HepG2 (cell line): ENCODE measurements around the gene MOB3C. TPM values are rescaled to one million over a fixed set of nuclear protein-coding genes. Genes with fewer than 3 reads are reported as not detected.

Experiments used
- ATAC-seq: fragments of 200-7000 bp; cut with Tn5 transposase; 3 replicates; pipeline ENCODE4 v1.9.1; 2020; ENCODE audit warnings: mild to moderate bottlenecking, moderate library complexity
- BruUV-seq: library from RNA; stranded (reverse); fragments of 400-500 nt; replicated peaks from 2 replicates; lab custom pipeline; 2021; lab: Mats Ljungman, UMichigan
- CTCF ChIA-PET: fragments of 300-600 bp; formaldehyde crosslinking; extraction: SDS; loops from one replicate; lab custom pipeline; 2021; ENCODE audit warnings: low total read pairs, inconsistent platforms, low intra/inter-chr PET ratio; lab: Yijun Ruan, JAX
- POLR2A ChIA-PET: fragments of 350-600 bp; sonication (Branson Sonifier 250); formaldehyde crosslinking; loops from one replicate; lab custom pipeline; 2020; ENCODE audit warnings: antibody characterized with exemption, inconsistent platforms; lab: Yijun Ruan, JAX
- DNase-seq: peaks from one replicate; pipeline ENCODE4 v3.0.0-alpha.2; 2015; ENCODE audit warnings: low spot score
- FAIRE-seq: peaks from 3 replicates; lab custom pipeline; 2011; peaks lifted over from hg19 to GRCh38; lab: Jason Lieb, UNC
- H2AFZ ChIP-seq: one replicate; pipeline ENCODE4 v1.6.1; 2011; ENCODE audit warnings: low read length, inconsistent platforms
- H3K27ac ChIP-seq: fragments of 300-600 bp; 3 replicates; pipeline ENCODE4 v1.8.0; 2011; ENCODE audit warnings: mixed run types, mild to moderate bottlenecking, mixed read lengths, low read length, inconsistent platforms; ENCODE audit not compliant: insufficient read depth; ENCODE audit errors: extremely low read length
- H3K27me3 ChIP-seq, 2 experiments: fragments of 200-600 bp in 1 of 2; 2 replicates in 1 of 2; 3 replicates in 1 of 2; pipeline versions ENCODE4 v1.6.0 to v1.8.0; 2011; ENCODE audit warnings: low read length in 2 of 2, mild to moderate bottlenecking in 2 of 2, moderate library complexity in 2 of 2, inconsistent platforms in 1 of 2; ENCODE audit not compliant: insufficient read depth in 2 of 2, control insufficient read depth in 1 of 2
- H3K36me3 ChIP-seq, 2 experiments: fragments of 200-600 bp in 1 of 2; replicated peaks in 1 of 2; 2 replicates in 1 of 2; 3 replicates in 1 of 2; pipeline versions ENCODE4 v1.5.1 to v1.8.0; 2011; ENCODE audit warnings: low read length in 2 of 2, inconsistent platforms in 1 of 2; ENCODE audit not compliant: insufficient read depth in 2 of 2, control insufficient read depth in 1 of 2
- H3K4me1 ChIP-seq: 2 replicates; pipeline ENCODE4 v1.5.1; 2012; ENCODE audit warnings: low read length, inconsistent platforms; ENCODE audit not compliant: insufficient read depth
- H3K4me2 ChIP-seq: 2 replicates; pipeline ENCODE4 v1.6.0; 2011; ENCODE audit warnings: low read depth, low read length, inconsistent platforms
- H3K4me3 ChIP-seq, 3 experiments: fragments of 200-600 bp in 1 of 3; sonication (generic), shearing (Covaris generic) in 1 of 3; replicated peaks in 1 of 3; 2 replicates each; pipeline ENCODE4 v1.5.1; 2011 to 2016; ENCODE audit warnings: low read length in 3 of 3, inconsistent platforms in 2 of 3, low read depth in 2 of 3, mild to moderate bottlenecking in 2 of 3, control low read depth in 1 of 3, mixed read lengths in 1 of 3; ENCODE audit not compliant: insufficient read depth in 1 of 3
- H3K79me2 ChIP-seq: one replicate; pipeline ENCODE4 v1.6.1; 2011; ENCODE audit warnings: low read length, inconsistent platforms; ENCODE audit not compliant: insufficient read depth
- H3K9ac ChIP-seq: 2 replicates; pipeline ENCODE4 v1.6.0; 2011; ENCODE audit warnings: mild to moderate bottlenecking, low read depth, low read length, inconsistent platforms; ENCODE audit not compliant: insufficient read depth
- H3K9me3 ChIP-seq: 2 replicates; pipeline ENCODE4 v1.5.1; 2012; ENCODE audit warnings: mild to moderate bottlenecking, low read length
- H4K20me1 ChIP-seq: 2 replicates; pipeline ENCODE4 v1.6.0; 2011; ENCODE audit warnings: inconsistent platforms, mild to moderate bottlenecking, low read length, moderate library complexity; ENCODE audit not compliant: insufficient read depth
- CAMTA2 ChIP-seq: sonication (generic); formaldehyde crosslinking; IDR thresholded peaks from 2 replicates; pipeline ENCODE4 v1.4.0; 2020; ENCODE audit warnings: mild to moderate bottlenecking, missing genetic modification reagents, borderline replicate concordance
- CBFB ChIP-seq: sonication (generic); formaldehyde crosslinking; IDR thresholded peaks from 2 replicates; pipeline ENCODE4 v1.4.0; 2020; ENCODE audit warnings: missing genetic modification reagents
- CBX1 ChIP-seq: IDR thresholded peaks from one replicate; pipeline ENCODE4 v1.6.1; 2016; ENCODE audit warnings: antibody characterized with exemption, low read depth
- HMG20B ChIP-seq: conservative IDR thresholded peaks from 2 replicates; pipeline ENCODE4 v1.6.1; 2016; ENCODE audit warnings: missing genetic modification reagents, missing compliant biosample characterization
- IRX3 ChIP-seq: sonication (generic); formaldehyde crosslinking; IDR thresholded peaks from 2 replicates; pipeline ENCODE4 v1.8.1; 2023; ENCODE audit warnings: mild to moderate bottlenecking, low read depth, missing genetic modification reagents, borderline replicate concordance
- ISX ChIP-seq: sonication (generic); formaldehyde crosslinking; conservative IDR thresholded peaks from 2 replicates; pipeline ENCODE4 v1.5.0; 2020; ENCODE audit warnings: missing genetic modification reagents
- ZFP37 ChIP-seq: sonication (generic); formaldehyde crosslinking; IDR thresholded peaks from 2 replicates; pipeline ENCODE4 v1.4.0; 2020; ENCODE audit warnings: missing genetic modification reagents, borderline replicate concordance
- ZMAT3 ChIP-seq: sonication (generic); formaldehyde crosslinking; conservative IDR thresholded peaks from 2 replicates; pipeline ENCODE4 v1.7.0; 2021; ENCODE audit warnings: missing genetic modification reagents
- ZNF546 ChIP-seq: sonication (generic); formaldehyde crosslinking; conservative IDR thresholded peaks from 2 replicates; pipeline ENCODE4 v1.8.1; 2023; ENCODE audit warnings: mild to moderate bottlenecking, missing genetic modification reagents
- ZNF598 ChIP-seq: sonication (generic); formaldehyde crosslinking; IDR thresholded peaks from 2 replicates; pipeline ENCODE4 v1.5.1; 2020; ENCODE audit warnings: mild to moderate bottlenecking, missing genetic modification reagents, borderline replicate concordance
- in situ Hi-C: cut with HindIII; loops from 2 replicates; pipeline ENCODE4 v1.10.0; 2017; ENCODE audit warnings: low pct_unique_long_range_greater_than_20kb; ENCODE audit not compliant: extremely low pct_ligation_motif_present
- intact Hi-C: fragments of 100-400 bp; cut with micrococcal nuclease; formaldehyde crosslinking; loops from one replicate; pipeline ENCODE4 v1.10.0; 2022; ENCODE audit not compliant: unreplicated experiment
- polyA plus RNA-seq, 8 experiments: library from polyadenylated mRNA; depleted of rRNA in 3 of 8; stranded (reverse) in 7 of 8; unstranded in 1 of 8; fragments of >200 nt; fragmentation: Illumina TruSeq in 4 of 8; extraction: Trizol in 4 of 8; gene quantifications; 2 replicates each; pipeline versions ENCODE4 v1.2.1 to v1.2.3, GENCODE V29; 2011 to 2016; ENCODE audit warnings: low read depth in 4 of 8, missing spikeins in 1 of 8, mixed read lengths in 1 of 8; ENCODE audit not compliant: insufficient read depth in 1 of 8
- total RNA-seq, 5 experiments: library from RNA; depleted of rRNA; stranded (reverse); fragments of >200 nt; fragmentation: Illumina TruSeq; extraction: Trizol; gene quantifications; 2 replicates each; pipeline ENCODE4 v1.2.3, GENCODE V29; 2016; ENCODE audit warnings: low read depth in 1 of 5
- TF ChIP-seq, protein P1 (sequence below): sonication (generic); formaldehyde crosslinking; IDR thresholded peaks from 2 replicates; pipeline ENCODE4 v1.8.1; 2022; ENCODE audit warnings: mild to moderate bottlenecking, missing genetic modification reagents
- TF ChIP-seq, protein P2 (sequence below): sonication (generic); formaldehyde crosslinking; IDR thresholded peaks from 2 replicates; pipeline ENCODE4 v1.5.0; 2020; ENCODE audit warnings: mild to moderate bottlenecking, missing genetic modification reagents
- TF ChIP-seq, protein P3 (sequence below): sonication (generic); formaldehyde crosslinking; IDR thresholded peaks from 2 replicates; pipeline ENCODE4 v1.5.0; 2020; ENCODE audit warnings: missing genetic modification reagents, mild to moderate bottlenecking, borderline replicate concordance
- TF ChIP-seq, protein P4 (sequence below), 2 experiments: IDR thresholded peaks; 2 replicates each; pipeline ENCODE4 v1.6.1; 2011 to 2012; ENCODE audit warnings: low read length in 2 of 2, borderline replicate concordance in 1 of 2, low read depth in 1 of 2, mild to moderate bottlenecking in 1 of 2, moderate library complexity in 1 of 2
- TF ChIP-seq, protein P5 (sequence below): sonication (generic); formaldehyde crosslinking; IDR thresholded peaks from 2 replicates; pipeline ENCODE4 v1.8.0; 2022; ENCODE audit warnings: mild to moderate bottlenecking, missing genetic modification reagents, moderate library complexity

Gene MOB3C
- total and polyA plus RNA-seq, 2 of the 13 experiments (the other 11 are each of a cell fraction or from before 2014, with no cell fraction given): 3.5 to 4.1 TPM

DNA sequence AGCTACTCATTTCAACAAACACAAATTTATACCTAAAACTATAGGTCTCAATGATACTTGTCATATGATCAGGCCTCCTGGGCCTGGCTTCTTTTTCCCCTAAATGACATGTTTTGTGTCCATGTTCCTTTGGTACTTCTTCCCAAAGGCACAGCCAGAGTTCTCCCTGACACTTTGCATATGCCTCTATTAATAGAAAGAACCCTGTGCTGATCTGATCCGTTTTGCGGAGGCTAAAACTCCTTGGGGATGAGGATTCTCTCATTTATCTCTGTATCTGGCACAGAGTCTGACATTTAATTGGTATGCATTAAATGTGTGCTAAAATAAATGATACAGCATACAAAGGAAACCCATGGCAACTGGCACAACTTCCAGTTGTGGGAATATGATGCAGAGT lies 40.0 kb upstream of the MOB3C start (continued):
- TF ChIP-seq, protein P1, sequence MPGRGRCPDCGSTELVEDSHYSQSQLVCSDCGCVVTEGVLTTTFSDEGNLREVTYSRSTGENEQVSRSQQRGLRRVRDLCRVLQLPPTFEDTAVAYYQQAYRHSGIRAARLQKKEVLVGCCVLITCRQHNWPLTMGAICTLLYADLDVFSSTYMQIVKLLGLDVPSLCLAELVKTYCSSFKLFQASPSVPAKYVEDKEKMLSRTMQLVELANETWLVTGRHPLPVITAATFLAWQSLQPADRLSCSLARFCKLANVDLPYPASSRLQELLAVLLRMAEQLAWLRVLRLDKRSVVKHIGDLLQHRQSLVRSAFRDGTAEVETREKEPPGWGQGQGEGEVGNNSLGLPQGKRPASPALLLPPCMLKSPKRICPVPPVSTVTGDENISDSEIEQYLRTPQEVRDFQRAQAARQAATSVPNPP: no peak
- TF ChIP-seq CBX1 (no peak), ISX (no peak), ZNF598 (CRISPR knock-in tag) (no peak), CAMTA2 (CRISPR knock-in tag) (no peak), HMG20B (CRISPR knock-in tag) (no peak)
- TF ChIP-seq, protein P2, sequence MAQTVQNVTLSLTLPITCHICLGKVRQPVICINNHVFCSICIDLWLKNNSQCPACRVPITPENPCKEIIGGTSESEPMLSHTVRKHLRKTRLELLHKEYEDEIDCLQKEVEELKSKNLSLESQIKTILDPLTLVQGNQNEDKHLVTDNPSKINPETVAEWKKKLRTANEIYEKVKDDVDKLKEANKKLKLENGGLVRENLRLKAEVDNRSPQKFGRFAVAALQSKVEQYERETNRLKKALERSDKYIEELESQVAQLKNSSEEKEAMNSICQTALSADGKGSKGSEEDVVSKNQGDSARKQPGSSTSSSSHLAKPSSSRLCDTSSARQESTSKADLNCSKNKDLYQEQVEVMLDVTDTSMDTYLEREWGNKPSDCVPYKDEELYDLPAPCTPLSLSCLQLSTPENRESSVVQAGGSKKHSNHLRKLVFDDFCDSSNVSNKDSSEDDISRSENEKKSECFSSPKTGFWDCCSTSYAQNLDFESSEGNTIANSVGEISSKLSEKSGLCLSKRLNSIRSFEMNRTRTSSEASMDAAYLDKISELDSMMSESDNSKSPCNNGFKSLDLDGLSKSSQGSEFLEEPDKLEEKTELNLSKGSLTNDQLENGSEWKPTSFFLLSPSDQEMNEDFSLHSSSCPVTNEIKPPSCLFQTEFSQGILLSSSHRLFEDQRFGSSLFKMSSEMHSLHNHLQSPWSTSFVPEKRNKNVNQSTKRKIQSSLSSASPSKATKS (CRISPR knock-in tag): no peak
- TF ChIP-seq, protein P3, sequence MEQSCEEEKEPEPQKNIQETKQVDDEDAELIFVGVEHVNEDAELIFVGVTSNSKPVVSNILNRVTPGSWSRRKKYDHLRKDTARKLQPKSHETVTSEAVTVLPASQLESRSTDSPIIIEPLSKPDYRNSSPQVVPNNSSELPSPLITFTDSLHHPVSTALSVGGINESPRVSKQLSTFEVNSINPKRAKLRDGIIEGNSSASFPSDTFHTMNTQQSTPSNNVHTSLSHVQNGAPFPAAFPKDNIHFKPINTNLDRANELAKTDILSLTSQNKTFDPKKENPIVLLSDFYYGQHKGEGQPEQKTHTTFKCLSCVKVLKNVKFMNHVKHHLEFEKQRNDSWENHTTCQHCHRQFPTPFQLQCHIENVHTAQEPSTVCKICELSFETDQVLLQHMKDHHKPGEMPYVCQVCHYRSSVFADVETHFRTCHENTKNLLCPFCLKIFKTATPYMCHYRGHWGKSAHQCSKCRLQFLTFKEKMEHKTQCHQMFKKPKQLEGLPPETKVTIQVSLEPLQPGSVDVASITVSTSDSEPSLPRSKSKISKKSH: no peak

DNA sequence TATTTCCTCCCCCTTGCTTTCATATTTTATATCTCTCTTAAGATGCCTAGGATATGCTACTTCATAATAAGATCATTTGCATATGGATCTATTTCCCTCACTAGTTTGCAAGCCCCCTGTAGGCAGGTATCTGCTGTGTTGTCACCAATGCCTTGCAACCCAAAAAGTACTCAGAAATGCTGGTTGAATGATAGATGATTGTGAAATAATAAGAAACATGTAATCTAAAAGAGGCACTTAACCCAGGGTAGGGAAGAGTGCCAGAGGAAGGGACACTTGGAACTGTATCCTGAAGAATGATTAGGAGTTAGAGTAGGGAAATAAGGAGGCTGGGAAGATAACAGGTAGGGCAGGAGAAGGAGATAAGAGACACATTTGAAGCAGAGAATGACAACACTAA lies 39.2 kb upstream of the MOB3C start:
- H3K36me3 ChIP-seq: peaks cover 2 to 33% of the 10 kb centered on the region in 2 experiments; a peak in 3 of 5 replicates
- H3K9me3 ChIP-seq: no peaks in the 10 kb centered on the region
- no peak overlapping the region for H3K9ac ChIP-seq
- H3K4me3 ChIP-seq: no peak overlapping the region
- intact Hi-C loops (no loop called here), in situ Hi-C loops (no loop called here)
- H3K4me1 ChIP-seq: no peaks in the 10 kb centered on the region
- DNase-seq: no peak
- no peak overlapping the region for H2AFZ ChIP-seq
- H3K27me3 ChIP-seq: no peaks in the 10 kb centered on the region
- no peak for ATAC-seq
- no peaks in the 10 kb centered on the region for H3K79me2 ChIP-seq
- no peak for FAIRE-seq
- no peaks in the 10 kb centered on the region for H4K20me1 ChIP-seq
- ChIA-PET POLR2A (no interaction called here), CTCF (no interaction called here)
- no peak overlapping the region for H3K27ac ChIP-seq
- no TSS peak for BruUV-seq
- H3K4me2 ChIP-seq: no peak overlapping the region
- TF ChIP-seq ZNF546 (CRISPR knock-in tag) (no peak), CBFB (CRISPR knock-in tag) (no peak), ZMAT3 (CRISPR knock-in tag) (no peak), IRX3 (CRISPR knock-in tag) (no peak), ZFP37 (CRISPR knock-in tag) (no peak)
- TF ChIP-seq, protein P4, sequence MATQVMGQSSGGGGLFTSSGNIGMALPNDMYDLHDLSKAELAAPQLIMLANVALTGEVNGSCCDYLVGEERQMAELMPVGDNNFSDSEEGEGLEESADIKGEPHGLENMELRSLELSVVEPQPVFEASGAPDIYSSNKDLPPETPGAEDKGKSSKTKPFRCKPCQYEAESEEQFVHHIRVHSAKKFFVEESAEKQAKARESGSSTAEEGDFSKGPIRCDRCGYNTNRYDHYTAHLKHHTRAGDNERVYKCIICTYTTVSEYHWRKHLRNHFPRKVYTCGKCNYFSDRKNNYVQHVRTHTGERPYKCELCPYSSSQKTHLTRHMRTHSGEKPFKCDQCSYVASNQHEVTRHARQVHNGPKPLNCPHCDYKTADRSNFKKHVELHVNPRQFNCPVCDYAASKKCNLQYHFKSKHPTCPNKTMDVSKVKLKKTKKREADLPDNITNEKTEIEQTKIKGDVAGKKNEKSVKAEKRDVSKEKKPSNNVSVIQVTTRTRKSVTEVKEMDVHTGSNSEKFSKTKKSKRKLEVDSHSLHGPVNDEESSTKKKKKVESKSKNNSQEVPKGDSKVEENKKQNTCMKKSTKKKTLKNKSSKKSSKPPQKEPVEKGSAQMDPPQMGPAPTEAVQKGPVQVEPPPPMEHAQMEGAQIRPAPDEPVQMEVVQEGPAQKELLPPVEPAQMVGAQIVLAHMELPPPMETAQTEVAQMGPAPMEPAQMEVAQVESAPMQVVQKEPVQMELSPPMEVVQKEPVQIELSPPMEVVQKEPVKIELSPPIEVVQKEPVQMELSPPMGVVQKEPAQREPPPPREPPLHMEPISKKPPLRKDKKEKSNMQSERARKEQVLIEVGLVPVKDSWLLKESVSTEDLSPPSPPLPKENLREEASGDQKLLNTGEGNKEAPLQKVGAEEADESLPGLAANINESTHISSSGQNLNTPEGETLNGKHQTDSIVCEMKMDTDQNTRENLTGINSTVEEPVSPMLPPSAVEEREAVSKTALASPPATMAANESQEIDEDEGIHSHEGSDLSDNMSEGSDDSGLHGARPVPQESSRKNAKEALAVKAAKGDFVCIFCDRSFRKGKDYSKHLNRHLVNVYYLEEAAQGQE (IDR thresholded peaks at IDR 0.05; ENCODE audit: borderline replicate concordance in 1 of 2, low read depth in 1 of 2, low read length in 2 of 2): no peak
- TF ChIP-seq, protein P5, sequence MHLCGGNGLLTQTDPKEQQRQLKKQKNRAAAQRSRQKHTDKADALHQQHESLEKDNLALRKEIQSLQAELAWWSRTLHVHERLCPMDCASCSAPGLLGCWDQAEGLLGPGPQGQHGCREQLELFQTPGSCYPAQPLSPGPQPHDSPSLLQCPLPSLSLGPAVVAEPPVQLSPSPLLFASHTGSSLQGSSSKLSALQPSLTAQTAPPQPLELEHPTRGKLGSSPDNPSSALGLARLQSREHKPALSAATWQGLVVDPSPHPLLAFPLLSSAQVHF (CRISPR knock-in tag): no peak
